ENCODE measurements around the gene LRRC75A. TPM values are rescaled to one million over a fixed set of nuclear protein-coding genes. Genes with fewer than 3 reads are reported as not detected.
A peak's percentile ranks its signal among the peaks of the same experiment; 100 is the strongest.

Gene LRRC75A
- total RNA-seq, 1 experiment from 2014 or later, result 2.8 TPM

- ChIA-PET CTCF (no interaction called here), POLR2A (ENCODE audit: low non-redundant PET) (interaction anchor here (0.6 kb wide), 1 partner anchor 776 kb away, joined by 8 read pairs; no protein-coding TSS in a partner anchor)
- DNase-seq (ENCODE audit: low spot score), result peak; percentile 78
- no TSS peak for BruUV-seq (replicated peaks)
- H3K4me3 ChIP-seq (ENCODE audit: low read depth, low read length, poor library complexity, severe bottlenecking), result no peak overlapping the region
- H3K27me3 ChIP-seq (replicated peaks; ENCODE audit: insufficient read depth, low read depth, low read length, poor library complexity), result peaks cover under 1% of the 10 kb centered on the region
- H3K9me3 ChIP-seq (ENCODE audit: low read depth, low read length, poor library complexity, severe bottlenecking), result no peaks in the 10 kb centered on the region
- H3K4me1 ChIP-seq (ENCODE audit: insufficient read depth, low read length, poor library complexity, severe bottlenecking), result peaks cover 18% of the 10 kb centered on the region
- TF ChIP-seq CTCF (conservative IDR thresholded peaks at IDR 0.05; ENCODE audit: low read depth, low read length) (no peak), EZH2 (IDR thresholded peaks at IDR 0.05; ENCODE audit: borderline replicate concordance, low read depth, low read length, poor library complexity, severe bottlenecking) (no peak)
- no peaks in the 10 kb centered on the region for H3K36me3 ChIP-seq (ENCODE audit: insufficient read depth, low read length, poor library complexity, severe bottlenecking)
- H3K27ac ChIP-seq (ENCODE audit: low read depth, low read length, poor library complexity, severe bottlenecking), result peak overlapping the region; percentile 16
- intact Hi-C loops (cut with micrococcal nuclease; ENCODE audit: unreplicated experiment), result no loop called here
These were observed 20.0 kb upstream of the LRRC75A start for GRCh38 chr17:16512011-16512410.

GRCh38 chr17:16511593-16511992 lies 19.6 kb upstream of the LRRC75A start:
- H3K36me3 ChIP-seq (ENCODE audit: insufficient read depth, low read length, poor library complexity, severe bottlenecking), result no peaks in the 10 kb centered on the region
- no peak for DNase-seq (ENCODE audit: low spot score)
- ChIA-PET CTCF (no interaction called here), POLR2A (ENCODE audit: low non-redundant PET) (interaction anchor here (0.6 kb wide), 1 partner anchor 776 kb away, joined by 8 read pairs; no protein-coding TSS in a partner anchor)
- H3K9me3 ChIP-seq (ENCODE audit: low read depth, low read length, poor library complexity, severe bottlenecking), result no peaks in the 10 kb centered on the region
- BruUV-seq (replicated peaks), result no TSS peak
- H3K4me3 ChIP-seq (ENCODE audit: low read depth, low read length, poor library complexity, severe bottlenecking), result no peak overlapping the region
- intact Hi-C loops (cut with micrococcal nuclease; ENCODE audit: unreplicated experiment), result no loop called here
- H3K27ac ChIP-seq (ENCODE audit: low read depth, low read length, poor library complexity, severe bottlenecking), result peak overlapping the region; percentile 16
- no peaks in the 10 kb centered on the region for H3K27me3 ChIP-seq (replicated peaks; ENCODE audit: insufficient read depth, low read depth, low read length, poor library complexity)
- H3K4me1 ChIP-seq (ENCODE audit: insufficient read depth, low read length, poor library complexity, severe bottlenecking), result peaks cover 16% of the 10 kb centered on the region
- TF ChIP-seq EZH2 (IDR thresholded peaks at IDR 0.05; ENCODE audit: borderline replicate concordance, low read depth, low read length, poor library complexity, severe bottlenecking), result no peak
- no peak for TF ChIP-seq CTCF (conservative IDR thresholded peaks at IDR 0.05; ENCODE audit: low read depth, low read length)

DNA sequence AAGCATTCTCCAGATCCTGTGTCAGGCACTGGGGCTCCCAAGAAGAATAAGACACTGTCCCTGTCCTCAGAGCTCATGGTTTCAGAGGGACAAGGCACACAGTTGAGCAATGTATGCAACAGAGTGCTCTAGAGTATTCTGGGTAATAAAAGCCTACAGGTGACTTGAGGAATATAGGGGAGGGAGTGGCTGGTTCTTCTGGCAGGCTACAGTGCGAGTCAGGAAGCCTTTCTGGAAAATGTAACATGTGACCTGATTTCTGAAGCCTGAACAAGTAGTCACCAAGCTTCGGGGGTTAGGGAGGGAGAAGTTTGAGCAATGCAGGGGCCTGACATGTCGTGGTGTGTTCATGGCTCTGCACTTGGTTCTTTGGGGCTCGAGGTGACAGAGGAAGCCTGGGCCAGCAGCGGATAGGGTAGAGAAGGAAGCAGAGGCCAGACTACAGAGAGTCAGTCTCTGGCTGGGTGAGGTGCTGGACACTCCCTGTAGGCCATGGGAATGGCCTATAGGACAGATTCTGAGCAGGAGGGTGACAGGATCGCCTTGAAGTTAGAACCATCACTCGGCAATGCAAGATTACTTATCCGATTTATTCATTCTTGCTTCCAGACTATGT lies 16.0 kb upstream of the LRRC75A start:
- BruUV-seq (replicated peaks), result no TSS peak
- H3K27me3 ChIP-seq (replicated peaks; ENCODE audit: insufficient read depth, low read depth, low read length, poor library complexity), result no peaks in the 10 kb centered on the region
- H3K9me3 ChIP-seq (ENCODE audit: low read depth, low read length, poor library complexity, severe bottlenecking), result no peaks in the 10 kb centered on the region
- peaks cover 13% of the 10 kb centered on the region for H3K4me1 ChIP-seq (ENCODE audit: insufficient read depth, low read length, poor library complexity, severe bottlenecking)
- no peak overlapping the region for H3K27ac ChIP-seq (ENCODE audit: low read depth, low read length, poor library complexity, severe bottlenecking)
- intact Hi-C loops (cut with micrococcal nuclease; ENCODE audit: unreplicated experiment), result no loop called here
- TF ChIP-seq EZH2 (IDR thresholded peaks at IDR 0.05; ENCODE audit: borderline replicate concordance, low read depth, low read length, poor library complexity, severe bottlenecking), result no peak
- TF ChIP-seq CTCF (conservative IDR thresholded peaks at IDR 0.05; ENCODE audit: low read depth, low read length), result no peak
- H3K36me3 ChIP-seq (ENCODE audit: insufficient read depth, low read length, poor library complexity, severe bottlenecking), result no peaks in the 10 kb centered on the region
- ChIA-PET CTCF (no interaction called here), POLR2A (ENCODE audit: low non-redundant PET) (no interaction called here)
- no peak overlapping the region for H3K4me3 ChIP-seq (ENCODE audit: low read depth, low read length, poor library complexity, severe bottlenecking)
- DNase-seq (ENCODE audit: low spot score), result no peak

Data from A673 (cell line).